Measurements from ENCODE around the gene VARS2.
A peak's percentile ranks its signal among the peaks of the same experiment; 100 is the strongest.

The VARS2 gene

GRCh38 chr6:30885481-30885998 lies 28.5 kb upstream of the VARS2 start:
- peak overlapping the region; percentile 59 for H3K4me3 ChIP-seq (replicated peaks; ENCODE audit: low read depth, low read length)
- DNase-seq (ENCODE audit: extremely low read depth, low read depth) = no peak
- no peak for TF ChIP-seq CTCF (IDR thresholded peaks at IDR 0.05; ENCODE audit: low read depth, low read length, missing control alignments)

- no peak for DNase-seq (ENCODE audit: extremely low read depth, low read depth)
- H3K4me3 ChIP-seq (replicated peaks; ENCODE audit: low read depth, low read length) = peak overlapping the region; percentile 59
- no peak for TF ChIP-seq CTCF (IDR thresholded peaks at IDR 0.05; ENCODE audit: low read depth, low read length, missing control alignments)
Measured at GRCh38 chr6:30885999-30886896, 27.8 kb upstream of the VARS2 start.

GRCh38 chr6:30886897-30887255 lies 27.2 kb upstream of the VARS2 start:
- TF ChIP-seq CTCF (IDR thresholded peaks at IDR 0.05; ENCODE audit: low read depth, low read length, missing control alignments) = no peak
- no peak overlapping the region for H3K4me3 ChIP-seq (replicated peaks; ENCODE audit: low read depth, low read length)
- no peak for DNase-seq (ENCODE audit: extremely low read depth, low read depth)

GRCh38 chr6:30887901-30888815 lies 25.9 kb upstream of the VARS2 start:
- no peak for TF ChIP-seq CTCF (IDR thresholded peaks at IDR 0.05; ENCODE audit: low read depth, low read length, missing control alignments)
- H3K4me3 ChIP-seq (replicated peaks; ENCODE audit: low read depth, low read length) = no peak overlapping the region
- no peak for DNase-seq (ENCODE audit: extremely low read depth, low read depth)

- no peak overlapping the region for H3K4me3 ChIP-seq (replicated peaks; ENCODE audit: low read depth, low read length)
- TF ChIP-seq CTCF (IDR thresholded peaks at IDR 0.05; ENCODE audit: low read depth, low read length, missing control alignments) = no peak
- no peak for DNase-seq (ENCODE audit: extremely low read depth, low read depth)
Measured at GRCh38 chr6:30888816-30889495, 25.1 kb upstream of the VARS2 start.

- TF ChIP-seq CTCF (IDR thresholded peaks at IDR 0.05; ENCODE audit: low read depth, low read length, missing control alignments) = no peak
- no peak for DNase-seq (ENCODE audit: extremely low read depth, low read depth)
- no peak overlapping the region for H3K4me3 ChIP-seq (replicated peaks; ENCODE audit: low read depth, low read length)
Measured at GRCh38 chr6:30889496-30889885, 24.5 kb upstream of the VARS2 start.
